Measurements from ENCODE around the gene LUZP4.
"Not testable (repeated sequence)": the region's sequence is repeated elsewhere in the genome, so short reads cannot be mapped to it uniquely, and the experiment has no call there.

Gene LUZP4

GRCh38 chrX:115311139-115311538, 21.6 kb downstream of the LUZP4 start:
- TF ChIP-seq CTCF (IDR thresholded peaks at IDR 0.05; ENCODE audit: low read depth, low read length, missing control alignments): no peak
- no peak for DNase-seq (ENCODE audit: extremely low read depth, low read depth)
- H3K4me3 ChIP-seq (replicated peaks; ENCODE audit: low read depth, low read length): no peak overlapping the region

- TF ChIP-seq CTCF (IDR thresholded peaks at IDR 0.05; ENCODE audit: low read depth, low read length, missing control alignments): no peak
- no peak overlapping the region for H3K4me3 ChIP-seq (replicated peaks; ENCODE audit: low read depth, low read length)
- DNase-seq (ENCODE audit: extremely low read depth, low read depth): no peak
Measured at GRCh38 chrX:115311601-115312001, 22.1 kb downstream of the LUZP4 start.

GRCh38 chrX:115318139-115318538, 28.6 kb downstream of the LUZP4 start:
- H3K4me3 ChIP-seq (replicated peaks; ENCODE audit: low read depth, low read length): no peak overlapping the region
- DNase-seq (ENCODE audit: extremely low read depth, low read depth): no peak
- TF ChIP-seq CTCF (IDR thresholded peaks at IDR 0.05; ENCODE audit: low read depth, low read length, missing control alignments): no peak

DNA sequence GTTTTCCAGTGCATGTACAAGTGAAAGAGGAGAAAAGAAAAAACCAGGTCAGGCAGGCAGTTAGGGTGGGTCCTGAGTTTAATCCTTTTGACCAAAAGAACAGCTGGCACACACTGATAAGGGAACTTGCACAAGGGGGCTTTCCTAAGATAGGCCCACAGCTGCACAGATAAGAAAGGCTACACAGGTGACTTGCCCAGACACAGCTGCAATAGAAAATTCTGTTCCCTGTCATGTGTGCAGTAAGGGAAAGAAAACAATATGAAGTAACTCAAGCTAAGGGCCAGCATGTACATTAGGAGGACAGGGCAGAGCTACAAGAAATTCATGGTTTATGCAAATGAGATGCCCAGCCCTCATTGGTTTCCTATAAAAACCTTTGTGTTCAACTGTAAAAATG, 32.9 kb downstream of the LUZP4 start:
- no peak for DNase-seq (ENCODE audit: extremely low read depth, low read depth)
- no peak for TF ChIP-seq CTCF (IDR thresholded peaks at IDR 0.05; ENCODE audit: low read depth, low read length, missing control alignments)
- no peak overlapping the region for H3K4me3 ChIP-seq (replicated peaks; ENCODE audit: low read depth, low read length)

GRCh38 chrX:115324194-115324593, 34.7 kb downstream of the LUZP4 start:
- no peak for DNase-seq (ENCODE audit: extremely low read depth, low read depth)
- no peak for TF ChIP-seq CTCF (IDR thresholded peaks at IDR 0.05; ENCODE audit: low read depth, low read length, missing control alignments)
- no peak overlapping the region for H3K4me3 ChIP-seq (replicated peaks; ENCODE audit: low read depth, low read length)

DNA sequence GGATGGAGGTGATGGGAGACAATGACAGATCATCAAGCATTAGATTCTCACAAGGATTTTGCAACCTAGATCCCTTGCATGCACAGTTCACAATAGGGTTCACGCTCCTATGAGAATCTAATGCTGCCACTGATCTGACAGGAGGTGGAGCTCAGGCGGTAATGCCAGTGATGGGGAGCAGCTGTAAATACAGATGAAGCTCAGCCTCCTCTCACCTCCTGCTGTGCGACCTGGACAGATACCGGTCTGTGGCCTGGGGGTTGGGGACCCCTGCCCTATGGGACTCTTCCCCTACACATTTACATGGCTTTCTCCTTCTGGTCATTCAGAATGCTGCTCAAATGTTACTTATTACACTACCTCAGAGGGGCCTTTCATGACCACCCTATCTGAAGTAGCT, 39.8 kb downstream of the LUZP4 start:
- not testable (repeated sequence) for H3K4me3 ChIP-seq (replicated peaks; ENCODE audit: low read depth, low read length); DNase-seq (ENCODE audit: extremely low read depth, low read depth)

DNA sequence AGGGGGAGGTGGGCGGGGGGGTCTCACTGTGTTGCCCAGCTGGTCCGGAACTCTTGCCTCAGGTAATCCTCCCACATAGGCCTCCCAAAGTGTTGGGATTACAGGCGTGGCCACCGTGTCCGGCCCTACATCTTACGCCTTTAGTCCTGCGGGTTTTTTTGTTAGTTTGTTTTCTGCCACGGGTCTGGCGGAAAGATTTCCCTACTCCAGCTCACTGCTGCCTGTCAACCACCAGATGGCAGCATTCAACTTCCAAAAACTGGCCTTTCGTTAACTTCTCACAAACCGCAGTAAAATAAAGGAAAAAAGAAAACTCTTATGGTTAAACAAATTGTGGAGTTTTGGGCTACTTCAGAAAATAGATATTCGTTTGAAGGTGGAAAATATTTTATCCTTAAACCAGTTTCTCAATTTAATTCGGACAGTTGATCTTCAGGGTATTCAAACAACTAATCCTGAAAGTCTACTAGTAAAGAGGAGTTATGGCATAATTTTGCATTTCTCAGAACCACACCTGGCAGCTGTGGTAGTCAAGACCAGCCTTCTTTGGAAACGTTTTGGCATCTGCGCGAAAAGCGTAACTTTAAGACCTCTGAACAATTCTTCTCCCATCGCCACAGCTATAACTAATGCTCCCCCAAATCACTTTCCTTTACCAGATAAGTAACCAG, 41.1 kb downstream of the LUZP4 start:
- H3K4me3 ChIP-seq (replicated peaks; ENCODE audit: low read depth, low read length): no peak overlapping the region
- TF ChIP-seq CTCF (IDR thresholded peaks at IDR 0.05; ENCODE audit: low read depth, low read length, missing control alignments): peak; percentile 64
- no peak for DNase-seq (ENCODE audit: extremely low read depth, low read depth)
